Epithelial cell of esophagus (primary cell): ENCODE measurements around the gene RRN3.
"Not testable (repeated sequence)": the region's sequence is repeated elsewhere in the genome, so short reads cannot be mapped to it uniquely, and the experiment has no call there.

Source experiments
- DNase-seq: peaks from one replicate; pipeline ENCODE4 v3.0.0; 2010; ENCODE audit warnings: low read depth
- H3K4me3 ChIP-seq: 2 replicates; pipeline ENCODE4 v1.5.1; 2011; ENCODE audit warnings: mild to moderate bottlenecking, low read length, control low read depth
- TF ChIP-seq, protein P1 (sequence below): IDR thresholded peaks from 2 replicates; pipeline ENCODE4 v1.5.1; 2011; ENCODE audit warnings: low read depth, mild to moderate bottlenecking, low read length, control low read depth, inconsistent platforms; ENCODE audit not compliant: insufficient read depth; ENCODE audit errors: missing control alignments

RRN3 gene

DNA sequence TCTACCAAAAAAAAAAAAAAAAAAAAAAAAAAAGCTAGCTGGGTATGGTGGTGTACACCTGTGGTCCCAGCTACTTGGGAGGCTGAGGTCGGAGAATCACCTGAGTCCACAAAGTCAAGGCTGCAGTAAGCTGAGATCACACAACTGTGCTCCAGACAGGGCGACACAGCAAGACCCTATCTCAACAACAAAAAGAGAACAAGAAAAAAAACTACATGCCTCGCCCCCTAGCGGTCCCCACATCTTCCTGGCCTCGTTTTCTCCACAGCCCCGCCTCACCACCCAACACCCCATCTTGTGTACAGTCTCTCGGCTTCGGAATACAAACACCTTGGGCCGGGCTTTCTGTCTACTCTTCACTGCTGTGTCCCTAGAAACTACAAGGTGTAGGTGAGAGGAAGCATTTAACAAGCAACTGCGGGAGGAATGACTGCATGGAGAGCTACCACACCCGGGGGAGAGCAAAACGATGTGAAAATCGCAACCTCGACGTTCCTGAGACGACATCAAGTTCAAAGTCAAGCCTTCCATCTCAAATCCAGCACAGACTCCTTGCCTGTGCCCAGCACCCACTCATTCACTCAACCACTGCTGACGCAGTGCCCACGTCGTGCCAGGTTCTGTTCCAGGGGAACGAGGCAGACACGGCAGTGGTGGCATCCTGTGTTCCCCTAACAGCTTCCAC is 47.2 kb downstream of the RRN3 start:
- no peak overlapping the region for H3K4me3 ChIP-seq
- TF ChIP-seq, protein P1, sequence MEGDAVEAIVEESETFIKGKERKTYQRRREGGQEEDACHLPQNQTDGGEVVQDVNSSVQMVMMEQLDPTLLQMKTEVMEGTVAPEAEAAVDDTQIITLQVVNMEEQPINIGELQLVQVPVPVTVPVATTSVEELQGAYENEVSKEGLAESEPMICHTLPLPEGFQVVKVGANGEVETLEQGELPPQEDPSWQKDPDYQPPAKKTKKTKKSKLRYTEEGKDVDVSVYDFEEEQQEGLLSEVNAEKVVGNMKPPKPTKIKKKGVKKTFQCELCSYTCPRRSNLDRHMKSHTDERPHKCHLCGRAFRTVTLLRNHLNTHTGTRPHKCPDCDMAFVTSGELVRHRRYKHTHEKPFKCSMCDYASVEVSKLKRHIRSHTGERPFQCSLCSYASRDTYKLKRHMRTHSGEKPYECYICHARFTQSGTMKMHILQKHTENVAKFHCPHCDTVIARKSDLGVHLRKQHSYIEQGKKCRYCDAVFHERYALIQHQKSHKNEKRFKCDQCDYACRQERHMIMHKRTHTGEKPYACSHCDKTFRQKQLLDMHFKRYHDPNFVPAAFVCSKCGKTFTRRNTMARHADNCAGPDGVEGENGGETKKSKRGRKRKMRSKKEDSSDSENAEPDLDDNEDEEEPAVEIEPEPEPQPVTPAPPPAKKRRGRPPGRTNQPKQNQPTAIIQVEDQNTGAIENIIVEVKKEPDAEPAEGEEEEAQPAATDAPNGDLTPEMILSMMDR, result no peak
- DNase-seq, result no peak

DNA sequence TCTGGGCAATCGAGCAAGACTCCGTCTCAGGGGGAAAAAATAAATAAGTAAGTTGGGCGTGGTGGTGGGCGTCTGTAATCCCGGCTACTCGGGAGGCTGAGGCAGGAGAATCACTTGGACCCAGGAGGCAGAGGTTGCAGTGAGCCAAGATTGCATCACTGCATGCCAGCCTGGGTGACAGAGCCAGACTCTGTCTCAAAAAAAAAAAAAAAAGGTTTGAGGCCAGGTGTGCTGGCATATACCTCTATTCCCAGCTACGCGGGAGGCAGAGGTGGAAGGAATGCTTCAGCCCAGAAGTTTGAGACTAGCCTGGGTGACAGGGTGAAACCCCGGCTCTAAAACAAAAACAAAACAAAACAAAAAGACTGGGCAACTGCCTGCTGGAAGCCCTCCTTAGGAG is 48.8 kb downstream of the RRN3 start:
- DNase-seq, H3K4me3 ChIP-seq: not testable (repeated sequence)

DNA sequence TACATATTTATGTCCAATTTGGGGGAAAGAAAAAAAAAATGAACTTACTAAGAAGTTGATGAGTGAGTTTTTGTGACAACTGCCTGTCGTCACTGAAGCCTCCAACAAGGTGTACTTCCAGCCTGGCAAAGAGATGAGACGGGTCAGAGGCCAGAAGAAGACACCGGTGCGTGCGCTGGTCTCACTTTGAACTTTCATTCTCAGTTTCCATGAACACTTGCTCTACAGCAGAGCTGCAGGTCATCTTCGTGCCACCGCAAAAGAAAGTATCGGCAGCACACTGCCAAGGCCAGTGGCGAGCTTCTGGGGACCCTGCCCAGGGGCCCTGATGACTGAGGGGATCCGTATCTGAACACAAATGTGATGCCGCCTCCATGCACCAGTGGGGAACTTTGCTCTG is 49.8 kb downstream of the RRN3 start:
- no peak overlapping the region for H3K4me3 ChIP-seq
- TF ChIP-seq, protein P1, result no peak
- DNase-seq, result no peak

DNA sequence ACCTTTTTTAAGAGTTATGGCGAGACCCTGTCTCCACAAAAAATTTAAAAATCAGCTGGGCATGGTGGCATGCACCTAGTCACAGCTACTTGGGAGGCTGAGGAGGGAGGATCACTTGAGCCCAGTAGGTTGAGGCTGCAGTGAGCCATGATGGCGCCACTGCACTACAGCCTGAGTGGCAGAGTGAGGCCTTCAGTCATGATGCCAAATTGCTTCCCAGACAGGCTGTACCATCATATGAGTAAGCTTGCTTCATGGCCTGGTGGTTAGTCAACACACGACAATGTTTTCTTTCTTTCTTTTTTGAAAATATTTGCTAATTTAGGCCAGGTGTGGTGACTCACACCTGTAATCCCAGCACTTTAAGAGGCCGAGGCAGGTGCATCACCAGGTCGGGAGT is 50.7 kb downstream of the RRN3 start:
- H3K4me3 ChIP-seq, result no peak overlapping the region
- DNase-seq, result peak; percentile 80
- TF ChIP-seq, protein P1, result no peak

DNA sequence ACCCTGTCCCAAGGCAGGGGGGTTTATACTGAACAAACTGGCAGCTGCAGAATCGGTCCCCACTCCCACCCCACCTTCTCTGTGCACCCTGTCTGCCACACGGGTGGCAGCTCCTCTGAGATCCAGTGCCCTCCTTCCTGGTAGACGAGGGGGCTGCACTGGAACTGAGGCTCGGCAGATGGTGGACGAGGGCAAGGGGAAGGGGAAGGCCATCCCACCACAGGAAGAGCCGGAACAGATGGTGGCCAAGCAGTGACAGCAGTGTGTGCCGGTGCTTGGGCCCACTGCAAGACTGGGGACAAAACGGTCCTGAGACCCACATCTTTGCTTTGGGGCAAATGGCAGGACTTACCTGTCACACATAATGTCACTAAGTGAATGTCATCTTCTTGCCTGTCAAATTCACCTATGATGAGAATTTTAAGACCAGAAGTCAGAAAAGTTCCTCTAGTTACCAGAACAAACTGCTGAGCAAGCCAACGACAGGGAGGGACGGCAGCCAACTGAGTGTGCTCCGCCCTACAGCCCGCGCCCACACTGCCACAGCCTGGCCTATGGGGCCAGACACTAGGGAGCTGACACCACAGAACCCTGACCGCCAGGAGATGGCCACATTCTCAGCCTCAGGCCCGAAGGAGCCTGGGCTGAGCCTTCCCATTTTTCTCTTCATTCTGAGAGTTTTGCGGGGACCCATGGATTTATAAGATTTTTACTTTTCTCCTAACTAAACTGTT is 52.6 kb downstream of the RRN3 start:
- H3K4me3 ChIP-seq, result no peak overlapping the region
- TF ChIP-seq, protein P1, result no peak
- no peak for DNase-seq

DNA sequence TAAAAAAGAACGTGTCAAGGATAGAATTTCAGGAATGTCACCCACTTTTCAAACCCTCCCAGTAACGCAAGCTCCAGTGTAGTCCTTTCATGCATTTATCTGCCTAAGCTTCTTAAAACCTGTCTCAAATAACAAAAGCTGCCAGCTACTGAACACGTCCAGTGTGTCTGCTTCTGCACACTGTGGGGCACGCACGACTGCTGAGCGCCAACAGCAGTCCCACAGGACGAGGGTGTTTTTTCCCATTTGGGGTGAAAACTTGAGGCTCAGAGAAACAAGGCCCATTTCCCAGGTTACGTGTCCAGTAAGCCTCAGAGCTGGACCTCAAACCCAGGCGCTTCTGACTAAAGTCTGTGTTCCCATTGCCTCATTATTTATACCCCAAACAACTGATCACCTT is 55.4 kb downstream of the RRN3 start:
- no peak for DNase-seq
- no peak overlapping the region for H3K4me3 ChIP-seq
- TF ChIP-seq, protein P1, result no peak

DNA sequence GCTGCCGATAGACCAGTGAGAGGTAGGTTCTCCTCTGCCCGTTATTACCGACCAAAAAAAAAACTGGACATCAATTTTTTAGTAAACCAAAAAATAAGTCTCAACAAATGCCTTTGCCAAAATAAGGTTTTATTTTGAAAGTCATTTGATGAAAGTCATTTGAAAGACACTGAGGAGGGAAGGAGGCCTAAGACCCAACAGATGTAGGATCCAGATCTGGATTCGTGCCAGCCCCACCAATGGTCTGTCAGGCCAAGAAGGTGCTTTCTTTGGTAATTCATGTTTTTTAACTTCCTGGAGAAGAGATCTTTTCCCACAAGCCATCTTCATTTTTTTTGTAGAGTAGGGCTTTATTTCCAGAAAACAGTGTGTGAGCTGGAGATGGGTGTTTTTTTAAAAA is 56.3 kb downstream of the RRN3 start:
- H3K4me3 ChIP-seq, result no peak overlapping the region
- TF ChIP-seq, protein P1, result no peak
- DNase-seq, result no peak
